Subcutaneous abdominal adipose tissue (tissue), 5 donors: ENCODE results near the gene MAML2.

Source experiments
- H3K27ac ChIP-seq: one replicate; pipeline ENCODE4 v1.7.0; 2013; ENCODE audit warnings: low read depth, mild to moderate bottlenecking, inconsistent platforms, low read length, moderate library complexity
- H3K27me3 ChIP-seq, 5 donors: one replicate each; pipeline ENCODE4 v1.7.0; 2013; ENCODE audit warnings: low read length in 5 of 5, inconsistent platforms in 1 of 5; ENCODE audit not compliant: control insufficient read depth in 5 of 5, insufficient read depth in 4 of 5
- H3K36me3 ChIP-seq, 5 donors: one replicate each; pipeline ENCODE4 v1.7.0; 2013; ENCODE audit warnings: low read length in 5 of 5; ENCODE audit not compliant: control insufficient read depth in 5 of 5, insufficient read depth in 5 of 5
- H3K4me1 ChIP-seq, 5 donors: one replicate each; pipeline ENCODE4 v1.7.0; 2013; ENCODE audit warnings: low read length in 5 of 5, mild to moderate bottlenecking in 3 of 5, moderate library complexity in 1 of 5; ENCODE audit not compliant: control insufficient read depth in 5 of 5, insufficient read depth in 5 of 5
- H3K4me3 ChIP-seq, 5 donors: one replicate each; pipeline ENCODE4 v1.7.0; 2013; ENCODE audit warnings: low read length in 5 of 5, low read depth in 1 of 5
- H3K9ac ChIP-seq, 5 donors: one replicate each; pipeline ENCODE4 v1.7.0; 2013; ENCODE audit warnings: low read length in 5 of 5, mild to moderate bottlenecking in 4 of 5, moderate library complexity in 3 of 5
- H3K9me3 ChIP-seq, 5 donors: one replicate each; pipeline ENCODE4 v1.7.0; 2013; ENCODE audit warnings: low read length in 5 of 5; ENCODE audit not compliant: control insufficient read depth in 5 of 5
- donor health status: healthy.
- donor health status: healthy.
- donor health status: healthy.
- donor health status: healthy.
- donor health status: healthy.

MAML2 gene

GRCh38 chr11:96237766-96238266 is 105.2 kb downstream of the MAML2 start:
- Histone ChIP-seq H3K27me3 (no peaks in the 10 kb centered on the region), H3K9ac (no peak overlapping the region), H3K27ac (no peak overlapping the region), H3K4me1 (peaks cover 2 to 37% (median 30%) of the 10 kb centered on the region in 5 donors), H3K4me3 (no peak overlapping the region), H3K9me3 (no peaks in the 10 kb centered on the region), H3K36me3 (no peaks in the 10 kb centered on the region)

DNA sequence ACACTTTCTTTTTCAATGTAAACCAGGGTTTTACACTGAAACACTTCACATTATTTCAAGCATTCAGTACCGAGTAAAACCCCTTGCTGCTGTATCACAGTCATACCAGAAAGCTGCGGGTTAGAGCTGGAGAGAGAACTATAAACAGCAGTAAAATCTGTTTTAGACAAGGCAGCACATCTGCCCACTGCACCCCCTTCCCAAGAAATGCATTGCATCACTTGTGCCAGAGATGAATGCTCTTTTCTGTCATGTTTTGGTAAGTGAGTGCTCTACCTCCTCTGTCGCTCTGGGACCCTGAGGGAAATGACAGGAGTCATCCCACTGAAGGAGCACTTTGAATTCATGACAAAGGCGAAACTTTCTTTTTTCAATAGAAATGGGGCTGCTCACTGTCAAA is 107.2 kb downstream of the MAML2 start:
- Histone ChIP-seq H3K27ac (peak overlapping the region; percentile 19), H3K4me3 (no peak overlapping the region), H3K9me3 (no peaks in the 10 kb centered on the region), H3K36me3 (no peaks in the 10 kb centered on the region), H3K9ac (no peak overlapping the region), H3K27me3 (no peaks in the 10 kb centered on the region), H3K4me1 (peaks cover 2 to 17% (median 12%) of the 10 kb centered on the region in 5 donors)

GRCh38 chr11:96234866-96235441 is 108.0 kb downstream of the MAML2 start:
- H3K9me3 ChIP-seq, result no peaks in the 10 kb centered on the region
- no peak overlapping the region for H3K9ac ChIP-seq
- no peak overlapping the region for H3K27ac ChIP-seq
- no peaks in the 10 kb centered on the region for H3K27me3 ChIP-seq
- H3K36me3 ChIP-seq, result no peaks in the 10 kb centered on the region
- peaks cover 2 to 17% (median 12%) of the 10 kb centered on the region in 5 donors for H3K4me1 ChIP-seq
- H3K4me3 ChIP-seq, result no peak overlapping the region

DNA sequence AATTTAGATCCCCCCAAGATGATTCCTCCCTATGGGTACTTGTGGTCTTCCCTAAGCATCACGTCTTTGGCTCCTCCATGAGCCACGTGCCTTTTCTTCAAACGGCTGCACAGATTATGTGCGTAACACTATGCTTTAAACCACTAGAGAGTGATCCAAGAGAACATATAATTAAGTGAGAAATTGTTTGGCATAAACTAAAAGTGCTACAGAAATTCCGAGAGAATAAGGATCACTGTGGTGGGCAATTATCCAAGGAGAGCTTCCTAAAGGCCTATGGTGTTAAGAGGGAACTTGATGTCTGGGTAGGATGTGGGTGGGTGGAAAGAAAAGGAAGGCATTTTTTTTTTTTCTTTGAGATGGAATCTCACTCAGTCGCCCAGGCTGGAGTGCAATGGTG is 110.9 kb downstream of the MAML2 start:
- H3K9ac ChIP-seq, result no peak overlapping the region
- H3K4me1 ChIP-seq, result peaks cover 4 to 31% (median 29%) of the 10 kb centered on the region in 5 donors
- no peak overlapping the region for H3K27ac ChIP-seq
- H3K36me3 ChIP-seq, result no peaks in the 10 kb centered on the region
- H3K4me3 ChIP-seq, result no peak overlapping the region
- no peaks in the 10 kb centered on the region for H3K27me3 ChIP-seq
- H3K9me3 ChIP-seq, result no peaks in the 10 kb centered on the region

DNA sequence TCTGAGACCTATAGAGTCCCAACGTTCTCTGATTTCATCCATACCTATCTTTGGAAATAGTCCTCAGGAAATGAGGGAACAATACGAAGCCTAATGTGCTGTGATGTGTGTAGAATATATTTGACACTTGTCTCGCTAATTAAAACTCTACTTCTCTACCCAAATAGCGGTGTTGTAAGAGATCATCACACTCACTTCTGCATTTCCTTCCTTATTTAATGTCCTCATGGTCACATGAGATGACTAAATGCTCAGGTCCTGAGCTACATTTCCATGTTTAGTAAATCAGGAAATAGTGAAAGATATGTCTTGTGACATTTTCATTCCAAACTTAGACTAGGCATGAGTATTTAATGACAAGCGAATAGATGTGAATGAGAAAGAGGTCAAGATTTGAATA is 112.3 kb downstream of the MAML2 start:
- H3K36me3 ChIP-seq, result no peaks in the 10 kb centered on the region
- H3K9ac ChIP-seq, result peak overlapping the region in 1 of 5 donors; percentile 30
- H3K27ac ChIP-seq, result no peak overlapping the region
- H3K9me3 ChIP-seq, result no peaks in the 10 kb centered on the region
- H3K4me1 ChIP-seq, result peaks cover 2 to 33% (median 31%) of the 10 kb centered on the region in 5 donors
- H3K4me3 ChIP-seq, result no peak overlapping the region
- no peaks in the 10 kb centered on the region for H3K27me3 ChIP-seq

- H3K36me3 ChIP-seq, result no peaks in the 10 kb centered on the region
- H3K4me3 ChIP-seq, result no peak overlapping the region
- peak overlapping the region; percentile 47 for H3K27ac ChIP-seq
- no peaks in the 10 kb centered on the region for H3K9me3 ChIP-seq
- H3K9ac ChIP-seq, result no peak overlapping the region
- no peaks in the 10 kb centered on the region for H3K27me3 ChIP-seq
- H3K4me1 ChIP-seq, result peaks cover 2 to 33% (median 31%) of the 10 kb centered on the region in 5 donors
Observed at GRCh38 chr11:96229354-96229977, 113.5 kb downstream of the MAML2 start.

- Histone ChIP-seq H3K36me3 (no peaks in the 10 kb centered on the region), H3K9ac (no peak overlapping the region), H3K9me3 (no peaks in the 10 kb centered on the region), H3K4me3 (no peak overlapping the region), H3K27ac (peak overlapping the region; percentile 47), H3K4me1 (peaks cover 2 to 33% (median 31%) of the 10 kb centered on the region in 5 donors), H3K27me3 (no peaks in the 10 kb centered on the region)
Observed at GRCh38 chr11:96228910-96229309, 114.1 kb downstream of the MAML2 start.

DNA sequence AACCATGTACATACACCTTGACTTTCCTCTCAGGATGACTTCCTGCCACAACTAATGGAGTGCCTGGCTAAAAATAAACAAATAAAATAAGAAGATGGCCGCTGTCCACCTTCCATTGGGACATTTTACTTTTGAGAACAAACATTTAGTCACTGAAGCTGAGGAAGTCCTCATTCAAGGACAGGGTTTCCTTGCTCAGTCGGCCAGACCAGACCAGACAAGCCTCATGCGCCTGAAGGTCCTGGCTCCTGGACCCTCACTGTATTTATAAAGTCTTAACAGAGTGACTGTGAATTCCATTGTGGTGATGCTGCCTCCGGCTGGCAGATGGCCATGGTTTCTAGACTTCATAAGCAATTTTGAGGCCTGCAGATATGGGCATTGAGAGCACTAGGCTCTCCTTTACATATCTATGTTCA is 114.5 kb downstream of the MAML2 start:
- no peak overlapping the region for H3K4me3 ChIP-seq

DNA sequence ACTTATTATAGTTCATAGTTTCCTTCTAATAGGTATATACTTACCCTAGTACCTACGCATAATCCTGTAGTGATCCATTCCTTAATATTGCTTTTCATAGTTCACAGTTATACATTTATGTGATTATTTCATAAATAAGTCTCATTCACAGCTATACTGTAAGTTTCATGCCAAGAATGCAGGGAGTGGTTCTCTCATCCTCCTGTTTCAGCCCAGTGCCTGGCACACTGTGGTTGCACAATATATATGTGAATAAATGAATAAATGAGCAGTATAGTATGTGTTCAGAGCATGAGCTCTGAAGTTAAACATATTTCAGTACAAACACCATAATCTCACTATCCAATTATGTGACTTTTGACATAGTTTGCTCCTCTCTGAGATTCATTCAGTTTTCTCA is 115.8 kb downstream of the MAML2 start:
- Histone ChIP-seq H3K9me3 (no peaks in the 10 kb centered on the region), H3K27ac (no peak overlapping the region), H3K27me3 (no peaks in the 10 kb centered on the region), H3K4me1 (peaks cover 2 to 33% (median 31%) of the 10 kb centered on the region in 5 donors), H3K4me3 (no peak overlapping the region), H3K36me3 (no peaks in the 10 kb centered on the region), H3K9ac (peak overlapping the region in 1 of 5 donors; percentile 6)

More for the DNA sequence above, 114.5 kb downstream of the MAML2 start:
- H3K36me3 ChIP-seq, result no peaks in the 10 kb centered on the region
- no peaks in the 10 kb centered on the region for H3K27me3 ChIP-seq
- H3K9ac ChIP-seq, result no peak overlapping the region
- H3K27ac ChIP-seq, result peak overlapping the region; percentile 47
- H3K9me3 ChIP-seq, result no peaks in the 10 kb centered on the region
- peaks cover 2 to 33% (median 31%) of the 10 kb centered on the region in 5 donors for H3K4me1 ChIP-seq

- H3K9ac ChIP-seq, result no peak overlapping the region
- no peaks in the 10 kb centered on the region for H3K36me3 ChIP-seq
- peaks cover 2 to 45% (median 37%) of the 10 kb centered on the region in 5 donors for H3K4me1 ChIP-seq
- no peaks in the 10 kb centered on the region for H3K27me3 ChIP-seq
- no peaks in the 10 kb centered on the region for H3K9me3 ChIP-seq
- H3K4me3 ChIP-seq, result no peak overlapping the region
- no peak overlapping the region for H3K27ac ChIP-seq
Observed at GRCh38 chr11:96223083-96223482, 119.9 kb downstream of the MAML2 start.
